ENCODE measurements around the gene RPL11. TPM values are rescaled to one million over a fixed set of nuclear protein-coding genes. Genes with fewer than 3 reads are reported as not detected.
"Not testable (repeated sequence)": the region's sequence is repeated elsewhere in the genome, so short reads cannot be mapped to it uniquely, and the experiment has no call there.

The RPL11 gene
- total RNA-seq, 1 donor from 2014 or later = 1,231 TPM

DNA sequence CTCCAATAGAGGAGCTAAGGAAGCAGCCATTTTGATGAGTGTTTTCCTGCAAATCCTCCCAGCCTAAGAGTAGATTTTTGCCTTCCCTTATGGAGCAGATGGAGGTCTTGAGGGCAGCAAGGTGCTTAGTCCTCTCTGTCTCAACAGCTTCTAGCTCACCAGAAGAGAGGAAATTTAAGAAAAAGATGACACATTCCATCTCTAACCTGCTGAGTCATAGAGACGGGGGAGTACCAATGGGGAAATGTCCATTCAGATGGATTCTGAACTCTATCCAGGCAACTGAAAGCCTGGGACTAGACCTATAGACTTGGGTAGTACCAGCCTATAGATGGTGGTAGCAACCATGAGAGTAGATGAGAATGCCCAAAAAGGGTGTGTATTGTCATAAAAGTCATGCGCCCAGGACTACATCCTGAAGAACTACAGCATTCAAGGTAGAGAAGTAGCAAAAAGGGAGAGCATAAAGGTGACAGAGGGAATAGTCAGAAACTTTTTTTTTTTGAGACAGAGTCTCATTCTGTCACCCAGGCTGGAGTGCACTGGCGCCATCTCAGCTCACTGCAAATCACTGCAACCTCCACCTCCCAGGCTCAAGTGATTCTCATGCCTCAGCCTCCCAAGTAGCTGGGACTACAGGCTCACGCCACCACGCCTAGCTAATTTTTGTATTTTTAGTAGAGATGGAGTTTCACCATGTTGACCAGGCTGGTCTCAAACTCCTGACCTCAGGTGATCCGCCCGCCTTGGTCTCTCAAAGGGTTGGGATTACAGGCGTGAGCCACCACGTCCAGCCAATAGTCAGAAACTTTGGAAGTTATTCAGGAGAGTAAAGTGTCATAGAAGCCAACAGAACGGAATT is 41.0 kb downstream of the RPL11 start:
- intact Hi-C loops (cut with micrococcal nuclease) = no loop called here

DNA sequence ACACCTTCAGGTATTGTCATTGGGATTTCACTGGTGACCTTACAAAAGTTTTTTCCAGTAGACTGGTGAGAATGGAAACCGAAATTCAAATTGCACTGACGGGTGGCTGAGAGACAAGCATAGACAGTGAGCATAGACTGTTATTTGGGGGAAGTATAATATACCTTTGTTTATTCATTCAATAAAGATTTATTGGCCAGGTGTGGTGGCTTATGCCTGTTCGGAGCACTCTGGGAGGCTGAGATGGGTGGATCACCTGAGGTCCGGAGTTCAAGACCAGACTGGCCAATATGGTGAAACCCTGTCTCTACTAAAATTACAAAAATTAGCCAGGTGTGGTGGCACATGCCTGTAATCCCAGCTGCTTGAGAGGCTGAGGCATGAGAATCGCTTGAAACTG is 41.7 kb downstream of the RPL11 start:
- intact Hi-C loops (cut with micrococcal nuclease) = not testable (repeated sequence)

DNA sequence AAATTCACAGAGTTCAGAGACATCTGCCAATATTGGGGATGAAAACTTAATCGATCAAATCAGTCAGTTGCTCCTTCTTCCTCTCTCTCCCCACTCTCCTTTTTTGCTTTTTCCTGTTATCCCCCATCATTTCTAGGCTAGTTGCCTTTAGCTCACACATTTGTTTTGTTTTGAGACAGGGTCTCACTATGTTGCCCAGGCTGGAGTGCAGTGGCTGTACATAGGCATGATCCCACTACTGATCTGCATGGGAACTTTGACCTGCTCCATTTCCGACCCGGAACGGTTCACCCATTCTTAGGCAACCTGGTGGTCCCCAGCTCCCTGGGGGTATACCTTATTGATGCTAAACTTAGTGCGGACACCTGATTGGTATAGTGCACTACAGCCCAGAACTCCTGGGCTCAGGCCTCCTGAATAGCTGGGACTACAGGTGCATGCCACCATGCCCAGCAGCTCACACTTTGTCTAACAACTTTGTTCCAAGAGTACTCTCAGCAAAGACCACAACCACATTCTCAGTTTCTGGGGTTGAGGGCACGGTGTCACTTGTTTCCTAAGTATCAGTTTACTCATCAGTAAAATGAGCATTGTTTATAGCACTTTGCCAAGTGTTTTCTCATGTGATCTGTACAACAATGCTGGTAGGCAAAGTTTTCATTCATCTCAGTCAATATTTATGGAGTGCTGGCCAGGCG is 45.0 kb downstream of the RPL11 start:
- intact Hi-C loops (cut with micrococcal nuclease) = no loop called here

DNA sequence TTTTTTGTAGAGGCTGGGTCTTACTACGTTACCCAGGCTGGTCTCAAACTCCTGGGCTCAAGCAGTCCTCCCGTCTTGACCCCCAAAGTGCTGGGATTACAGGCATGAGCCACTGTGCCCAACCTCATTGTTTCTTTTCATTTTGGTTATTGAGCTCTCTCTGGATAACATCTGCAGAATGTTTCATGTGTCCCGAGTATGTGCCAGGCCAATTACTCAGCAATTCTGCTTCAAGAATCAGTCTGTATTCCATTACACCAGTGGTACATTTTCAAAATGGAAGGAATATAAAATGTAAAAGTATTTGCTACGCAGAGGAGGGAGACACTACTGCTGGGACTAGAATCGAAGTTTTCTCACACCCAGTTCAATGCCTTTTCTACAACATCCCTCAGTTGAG is 50.0 kb downstream of the RPL11 start:
- intact Hi-C loops (cut with micrococcal nuclease) = loop anchor here (2.0 to 10.0 kb wide), 2 partner anchors 51 to 1287 kb away; partner anchors contain the start of genes RPL11 and ZBTB40

DNA sequence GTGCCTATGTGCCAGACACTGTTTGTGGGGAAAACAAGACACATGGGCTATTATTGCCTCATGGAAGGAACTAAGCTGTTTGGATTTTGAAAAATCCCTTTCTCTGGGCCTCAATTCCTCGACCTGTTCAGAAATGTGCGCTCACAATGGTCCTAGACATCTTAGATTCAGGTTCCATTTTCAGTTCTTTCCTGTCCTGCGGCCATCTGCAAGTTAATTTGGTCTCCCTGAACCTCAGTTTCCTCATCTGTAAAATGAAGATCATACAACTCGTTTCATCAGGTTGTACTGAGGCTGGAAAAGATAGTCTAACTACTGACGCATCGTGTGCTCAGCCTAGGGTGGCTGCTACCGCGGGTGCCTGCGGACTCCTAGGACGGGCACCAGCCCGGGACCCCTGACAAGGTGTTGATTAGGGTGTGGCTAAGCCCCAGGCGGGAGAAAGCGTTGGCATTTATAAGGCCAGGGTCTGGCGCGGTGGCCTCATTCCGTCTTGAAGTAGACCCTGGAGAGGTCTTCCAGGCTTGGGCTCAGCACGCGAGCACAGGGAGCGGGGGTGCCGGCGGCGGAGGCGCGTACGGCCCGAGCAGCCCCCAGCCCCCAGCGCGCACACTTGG is 51.2 kb downstream of the RPL11 start:
- intact Hi-C loops (cut with micrococcal nuclease) = loop anchor here (2.0 to 10.0 kb wide), 2 partner anchors 52 to 1288 kb away; partner anchors contain the start of genes RPL11 and ZBTB40

DNA sequence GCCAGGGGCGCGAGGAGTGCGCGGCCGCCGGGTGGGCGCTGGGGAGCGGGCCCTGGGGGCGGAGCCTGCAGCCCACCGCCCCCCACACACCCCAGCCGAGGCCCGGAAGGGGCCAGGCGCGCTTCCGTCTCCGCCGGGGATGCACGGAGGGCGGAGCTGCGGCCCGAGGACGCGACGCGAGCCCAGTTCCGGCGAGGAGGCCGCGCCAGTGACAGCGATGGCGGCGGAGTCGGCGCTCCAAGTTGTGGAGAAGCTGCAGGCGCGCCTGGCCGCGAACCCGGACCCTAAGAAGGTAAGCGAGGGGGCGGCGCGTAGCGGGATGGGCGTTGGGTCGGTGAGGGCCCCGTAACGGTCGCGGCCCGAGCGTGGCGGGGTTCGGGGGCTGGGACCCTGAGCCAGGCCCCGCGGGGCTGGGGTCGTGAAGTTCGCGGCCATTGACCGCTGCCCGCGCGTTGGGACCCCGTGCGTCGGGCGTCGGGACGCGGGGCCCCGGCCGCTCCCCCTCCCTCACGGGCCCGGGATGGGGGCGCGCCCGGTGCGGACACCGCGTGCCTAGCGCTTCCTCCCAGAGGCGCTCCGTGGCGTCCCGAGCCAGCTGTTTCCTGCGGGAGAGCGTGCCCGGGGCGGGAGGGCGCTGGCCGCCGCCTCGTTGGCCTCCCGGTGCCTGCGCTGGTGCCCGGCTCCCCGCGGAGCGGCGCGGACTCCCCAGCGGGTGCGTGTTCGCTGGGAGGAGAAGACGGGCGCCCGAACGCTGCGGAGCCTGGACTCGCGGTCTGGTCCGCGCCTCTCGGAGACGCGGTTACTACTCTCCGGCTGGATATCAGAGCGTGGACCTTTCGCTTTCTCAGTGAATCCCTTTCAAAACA is 51.9 kb downstream of the RPL11 start, which contains the start of gene ELOA:
TSS of gene ELOA (plus strand) at position 185 of the 866 bp plus-strand sequence. CDS start at position 218, 33 bp downstream.
- intact Hi-C loops (cut with micrococcal nuclease) = loop anchor here (2.0 to 10.0 kb wide), 2 partner anchors 53 to 1289 kb away; partner anchors contain the start of genes RPL11 and ZBTB40

DNA sequence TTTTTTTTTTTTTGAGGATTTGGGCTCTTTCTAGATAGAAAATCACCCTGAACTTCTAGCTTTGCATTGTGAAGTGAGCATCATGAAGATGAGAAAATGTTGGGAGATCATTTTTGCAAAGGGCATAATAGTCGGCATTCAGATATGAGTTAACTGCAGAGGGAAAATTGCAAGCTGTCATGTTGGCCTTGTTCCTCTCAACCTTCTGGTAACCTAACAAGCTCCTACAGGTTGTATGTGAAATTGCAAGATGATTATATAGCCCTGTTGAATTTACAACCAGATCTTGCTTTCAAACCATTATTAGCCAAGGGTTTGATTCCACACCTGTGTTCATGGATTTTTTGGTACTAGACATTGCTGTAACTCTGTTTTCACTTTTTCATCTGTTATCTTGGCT is 53.9 kb downstream of the RPL11 start:
- intact Hi-C loops (cut with micrococcal nuclease) = loop anchor here (10.0 kb wide), 1 partner anchor 1291 kb away; the partner anchor contains the start of gene ZBTB40

Other genes starting within 250 kb of the RPL11 start
- gene ASAP3, start 207.6 kb upstream of the RPL11 start, total RNA-seq = 0.75 and 0.86 TPM in 2 replicates
- 85.6 and 87.7 TPM in 2 replicates for gene E2F2, start 160.6 kb upstream of the RPL11 start, total RNA-seq
- gene ID3, start 132.3 kb upstream of the RPL11 start, total RNA-seq = 19.0 and 19.5 TPM in 2 replicates
- 36.4 and 36.6 TPM in 2 replicates for gene ELOA, start 51.7 kb downstream of the RPL11 start, total RNA-seq
- 59.3 and 62.5 TPM in 2 replicates for gene PITHD1, start 86.6 kb downstream of the RPL11 start, total RNA-seq
- 85.5 and 86.7 TPM in 2 replicates for gene LYPLA2, start 99.3 kb downstream of the RPL11 start, total RNA-seq
- gene GALE, start 108.9 kb downstream of the RPL11 start, total RNA-seq = 25.3 TPM in 2 replicates
- gene HMGCL, start 133.6 kb downstream of the RPL11 start, total RNA-seq = 18.1 and 18.6 TPM in 2 replicates
- gene FUCA1, start 176.5 kb downstream of the RPL11 start, total RNA-seq = 3.7 and 4.2 TPM in 2 replicates
- gene CNR2, start 221.6 kb downstream of the RPL11 start, total RNA-seq = 0.16 TPM in 2 replicates